ENCODE results near the gene MORN1. TPM values are rescaled to one million over a fixed set of nuclear protein-coding genes. Genes with fewer than 3 reads are reported as not detected.
"Not testable (repeated sequence)": the region's sequence is repeated elsewhere in the genome, so short reads cannot be mapped to it uniquely, and the experiment has no call there.

The MORN1 gene
- total RNA-seq (5.7 TPM), polyA plus RNA-seq (6.4 TPM)
- long read RNA-seq, donor 1, result 0 reads
- long read RNA-seq, donor 2, transcript MORN1-210 (1 exons, 3,138 nt), result major isoform, 5 of 199 reads
- long read RNA-seq, donor 2, partial matches to known transcripts, result 86 of 199 reads
- long read RNA-seq, donor 2, other reads (novel, unspliced or antisense), result 108 of 199 reads
- long read RNA-seq, donor 3, partial matches to known transcripts, result 0 of 3 reads
- long read RNA-seq, donor 3, other reads (novel, unspliced or antisense), result 0 of 3 reads
- long read RNA-seq, donor 4, partial matches to known transcripts, result 15 of 50 reads
- long read RNA-seq, donor 4, other reads (novel, unspliced or antisense), result 35 of 50 reads
- long read RNA-seq, donor 5, partial matches to known transcripts, result 0 of 2 reads
- long read RNA-seq, donor 5, other reads (novel, unspliced or antisense), result 0 of 2 reads
- long read RNA-seq, donor 6, partial matches to known transcripts, result 0 of 4 reads
- long read RNA-seq, donor 6, other reads (novel, unspliced or antisense), result 0 of 4 reads
- long read RNA-seq, donor 7, result 0 reads
- long read RNA-seq, donor 8, partial matches to known transcripts, result 0 of 3 reads
- long read RNA-seq, donor 8, other reads (novel, unspliced or antisense), result 0 of 3 reads
- long read RNA-seq, donor 9, partial matches to known transcripts, result 0 of 1 reads
- long read RNA-seq, donor 9, other reads (novel, unspliced or antisense), result 0 of 1 reads
- long read RNA-seq, donor 10, result 0 reads

- Histone ChIP-seq H3K9me3 (ENCODE audit: control insufficient read depth in 2 of 2, insufficient read depth in 1 of 2, low read length in 1 of 2) (no peaks in the 10 kb centered on the region), H3K4me1 (ENCODE audit: control insufficient read depth in 2 of 2, insufficient read depth in 2 of 2, low read length in 2 of 2) (peaks cover 19 to 27% of the 10 kb centered on the region in 2 donors), H3K27me3 (ENCODE audit: control insufficient read depth in 2 of 2, insufficient read depth in 1 of 2, low read length in 1 of 2) (no peaks in the 10 kb centered on the region), H3K36me3 (ENCODE audit: control insufficient read depth in 2 of 2, insufficient read depth in 2 of 2, low read length in 1 of 2) (peaks cover 37% of the 10 kb centered on the region in 2 donors), H3K27ac (ENCODE audit: low read depth in 1 of 2, low read length in 1 of 2) (peak within 1 kb of the TSS in 1 of 2 donors; percentile 64), H3K4me3 (ENCODE audit: low read length in 2 of 2) (peak within 1 kb of the TSS; percentile 64 to 78)
- DNase-seq (ENCODE audit: low read depth in 6 of 9, low spot score in 9 of 9), result peak; percentile 91 to 99 (median 97)
- under 1% methylated on average over 103 of the region's 103 CpGs for WGBS
These were observed at the start of gene MORN1, which contains the start of gene RER1 for GRCh38 chr1:2391041-2391930. MORN1 (minus strand) TSS chr1:2391554; CDS start chr1:2391533, 21 bp downstream. RER1 (plus strand) TSS chr1:2391841; CDS start chr1:2395791, 3,950 bp downstream.

DNA sequence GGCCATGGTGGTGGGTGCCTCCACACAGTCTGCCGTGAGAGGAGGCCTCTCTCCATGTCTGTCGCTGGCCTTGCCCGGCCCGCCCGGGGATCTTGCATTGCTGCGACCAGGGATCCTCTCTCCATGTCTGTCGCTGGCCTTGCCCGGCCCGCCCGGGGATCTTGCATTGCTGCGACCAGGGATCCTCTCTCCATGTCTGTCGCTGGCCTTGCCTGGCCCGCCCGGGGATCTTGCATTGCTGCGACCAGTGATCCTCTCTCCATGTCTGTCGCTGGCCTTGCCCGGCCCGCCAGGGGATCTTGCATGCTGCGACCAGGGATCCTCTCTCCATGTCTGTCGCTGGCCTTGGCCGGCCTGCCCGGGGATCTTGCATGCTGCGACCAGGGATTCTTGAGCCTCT, 49.0 kb upstream of the MORN1 start:
- not testable (repeated sequence) for H3K36me3 ChIP-seq (ENCODE audit: control insufficient read depth in 2 of 2, insufficient read depth in 2 of 2, low read length in 1 of 2); H3K4me1 ChIP-seq (ENCODE audit: control insufficient read depth in 2 of 2, insufficient read depth in 2 of 2, low read length in 2 of 2); DNase-seq (ENCODE audit: low read depth in 6 of 9, low spot score in 9 of 9); H3K4me3 ChIP-seq (ENCODE audit: low read length in 2 of 2); H3K27ac ChIP-seq (ENCODE audit: low read depth in 1 of 2, low read length in 1 of 2); H3K9me3 ChIP-seq (ENCODE audit: control insufficient read depth in 2 of 2, insufficient read depth in 1 of 2, low read length in 1 of 2)
- 95% methylated on average over 23 of the region's 23 CpGs for WGBS
- peaks cover 34 to 36% of the 10 kb centered on the region in 2 donors for H3K27me3 ChIP-seq (ENCODE audit: control insufficient read depth in 2 of 2, insufficient read depth in 1 of 2, low read length in 1 of 2)

DNA sequence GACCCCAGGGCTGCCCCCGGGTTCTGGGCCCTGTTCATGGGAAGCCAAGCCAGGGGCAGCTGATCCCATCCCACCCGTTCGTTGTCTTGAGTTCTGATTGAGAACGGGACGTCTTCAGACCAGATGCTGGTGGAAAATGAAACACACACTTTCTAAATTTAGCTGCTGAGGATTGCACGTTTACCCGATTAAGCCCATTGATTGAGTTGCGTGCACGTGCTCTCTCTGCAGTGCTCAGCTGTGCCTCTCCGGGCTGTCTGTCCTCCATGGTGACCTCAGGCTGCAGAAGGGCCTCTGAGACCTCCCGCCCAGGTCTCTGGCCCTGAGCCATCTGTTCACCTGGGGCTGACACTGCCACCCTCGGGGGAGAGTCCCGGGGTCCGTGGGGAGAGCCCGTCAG, 48.0 kb upstream of the MORN1 start:
- WGBS, result 95% methylated on average over 15 of the region's 15 CpGs
- DNase-seq (ENCODE audit: low read depth in 6 of 9, low spot score in 9 of 9), result no peak
- H3K27me3 ChIP-seq (ENCODE audit: control insufficient read depth in 2 of 2, insufficient read depth in 1 of 2, low read length in 1 of 2), result peaks cover 25 to 33% of the 10 kb centered on the region in 2 donors
- no peaks in the 10 kb centered on the region for H3K9me3 ChIP-seq (ENCODE audit: control insufficient read depth in 2 of 2, insufficient read depth in 1 of 2, low read length in 1 of 2)
- H3K4me3 ChIP-seq (ENCODE audit: low read length in 2 of 2), result no peak overlapping the region
- H3K27ac ChIP-seq (ENCODE audit: low read depth in 1 of 2, low read length in 1 of 2), result no peak overlapping the region
- no peaks in the 10 kb centered on the region for H3K36me3 ChIP-seq (ENCODE audit: control insufficient read depth in 2 of 2, insufficient read depth in 2 of 2, low read length in 1 of 2)
- no peaks in the 10 kb centered on the region for H3K4me1 ChIP-seq (ENCODE audit: control insufficient read depth in 2 of 2, insufficient read depth in 2 of 2, low read length in 2 of 2)

DNA sequence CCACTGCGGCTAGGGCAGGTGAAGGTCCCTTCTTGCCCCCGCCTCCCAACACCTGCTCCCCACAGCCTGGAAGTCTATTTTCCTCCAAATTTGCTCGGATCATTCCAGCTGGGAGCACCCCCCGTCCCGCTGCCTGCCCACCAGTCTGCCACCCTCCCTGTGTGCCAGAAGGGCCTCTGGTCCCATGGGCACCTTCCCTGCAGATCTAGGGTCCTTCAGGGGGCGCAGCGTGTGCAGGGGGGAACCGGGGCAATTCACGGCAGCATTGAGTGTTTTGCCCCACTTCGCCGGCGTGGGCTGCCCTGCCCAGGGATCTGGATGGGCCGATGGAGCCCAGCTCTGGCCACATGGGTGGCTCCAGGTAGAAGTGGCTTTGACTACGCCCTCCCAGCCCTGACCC, 47.3 kb upstream of the MORN1 start:
- Histone ChIP-seq H3K4me3 (ENCODE audit: low read length in 2 of 2) (no peak overlapping the region), H3K27me3 (ENCODE audit: control insufficient read depth in 2 of 2, insufficient read depth in 1 of 2, low read length in 1 of 2) (peaks cover 18 to 35% of the 10 kb centered on the region in 2 donors), H3K36me3 (ENCODE audit: control insufficient read depth in 2 of 2, insufficient read depth in 2 of 2, low read length in 1 of 2) (no peaks in the 10 kb centered on the region)

DNA sequence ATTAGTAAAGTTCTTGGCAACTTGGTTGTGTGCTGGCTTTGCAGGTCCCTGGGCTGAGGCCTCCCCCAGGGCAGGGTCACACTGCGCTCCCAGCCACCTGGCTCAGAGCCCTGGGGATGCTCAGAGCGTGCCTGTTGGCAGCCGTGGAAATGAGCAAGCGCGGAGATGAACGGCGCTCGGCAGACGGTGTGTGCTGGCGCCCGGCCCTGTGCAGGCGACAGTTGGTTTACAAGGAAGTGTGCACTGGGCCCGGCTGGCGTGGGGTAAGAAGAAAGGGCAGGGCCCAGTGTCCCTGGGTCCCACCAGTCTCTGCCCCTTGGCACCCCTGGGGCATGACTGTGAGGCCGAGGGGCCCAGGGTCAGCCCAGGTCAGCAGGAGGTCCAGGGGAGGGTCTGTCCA, 46.7 kb upstream of the MORN1 start:
- H3K36me3 ChIP-seq (ENCODE audit: control insufficient read depth in 2 of 2, insufficient read depth in 2 of 2, low read length in 1 of 2), result no peaks in the 10 kb centered on the region
- H3K27me3 ChIP-seq (ENCODE audit: control insufficient read depth in 2 of 2, insufficient read depth in 1 of 2, low read length in 1 of 2), result peaks cover 12 to 38% of the 10 kb centered on the region in 2 donors
- H3K4me1 ChIP-seq (ENCODE audit: control insufficient read depth in 2 of 2, insufficient read depth in 2 of 2, low read length in 2 of 2), result no peaks in the 10 kb centered on the region
- DNase-seq (ENCODE audit: low read depth in 6 of 9, low spot score in 9 of 9), result no peak
- H3K27ac ChIP-seq (ENCODE audit: low read depth in 1 of 2, low read length in 1 of 2), result no peak overlapping the region
- WGBS, result 71% methylated on average over 15 of the region's 15 CpGs
- no peaks in the 10 kb centered on the region for H3K9me3 ChIP-seq (ENCODE audit: control insufficient read depth in 2 of 2, insufficient read depth in 1 of 2, low read length in 1 of 2)
- H3K4me3 ChIP-seq (ENCODE audit: low read length in 2 of 2), result no peak overlapping the region

More for the DNA sequence above, 47.3 kb upstream of the MORN1 start:
- 96% methylated on average over 14 of the region's 14 CpGs for WGBS
- Histone ChIP-seq H3K9me3 (ENCODE audit: control insufficient read depth in 2 of 2, insufficient read depth in 1 of 2, low read length in 1 of 2) (no peaks in the 10 kb centered on the region), H3K27ac (ENCODE audit: low read depth in 1 of 2, low read length in 1 of 2) (no peak overlapping the region), H3K4me1 (ENCODE audit: control insufficient read depth in 2 of 2, insufficient read depth in 2 of 2, low read length in 2 of 2) (no peaks in the 10 kb centered on the region)
- no peak for DNase-seq (ENCODE audit: low read depth in 6 of 9, low spot score in 9 of 9)

GRCh38 chr1:2437617-2438016, 46.3 kb upstream of the MORN1 start:
- no peak overlapping the region for H3K4me3 ChIP-seq (ENCODE audit: low read length in 2 of 2)
- H3K27me3 ChIP-seq (ENCODE audit: control insufficient read depth in 2 of 2, insufficient read depth in 1 of 2, low read length in 1 of 2), result peaks cover 8 to 38% of the 10 kb centered on the region in 2 donors
- no peaks in the 10 kb centered on the region for H3K4me1 ChIP-seq (ENCODE audit: control insufficient read depth in 2 of 2, insufficient read depth in 2 of 2, low read length in 2 of 2)
- no peak for DNase-seq (ENCODE audit: low read depth in 6 of 9, low spot score in 9 of 9)
- no peaks in the 10 kb centered on the region for H3K36me3 ChIP-seq (ENCODE audit: control insufficient read depth in 2 of 2, insufficient read depth in 2 of 2, low read length in 1 of 2)
- no peak overlapping the region for H3K27ac ChIP-seq (ENCODE audit: low read depth in 1 of 2, low read length in 1 of 2)
- no peaks in the 10 kb centered on the region for H3K9me3 ChIP-seq (ENCODE audit: control insufficient read depth in 2 of 2, insufficient read depth in 1 of 2, low read length in 1 of 2)
- WGBS, result 97% methylated on average over 15 of the region's 15 CpGs

GRCh38 chr1:2436876-2437275, 45.5 kb upstream of the MORN1 start:
- Histone ChIP-seq H3K36me3 (ENCODE audit: control insufficient read depth in 2 of 2, insufficient read depth in 2 of 2, low read length in 1 of 2) (no peaks in the 10 kb centered on the region), H3K4me1 (ENCODE audit: control insufficient read depth in 2 of 2, insufficient read depth in 2 of 2, low read length in 2 of 2) (no peaks in the 10 kb centered on the region), H3K9me3 (ENCODE audit: control insufficient read depth in 2 of 2, insufficient read depth in 1 of 2, low read length in 1 of 2) (no peaks in the 10 kb centered on the region), H3K4me3 (ENCODE audit: low read length in 2 of 2) (no peak overlapping the region), H3K27ac (ENCODE audit: low read depth in 1 of 2, low read length in 1 of 2) (no peak overlapping the region), H3K27me3 (ENCODE audit: control insufficient read depth in 2 of 2, insufficient read depth in 1 of 2, low read length in 1 of 2) (peaks cover under 1 to 37% of the 10 kb centered on the region in 2 donors)
- DNase-seq (ENCODE audit: low read depth in 6 of 9, low spot score in 9 of 9), result no peak
- 94% methylated on average over 7 of the region's 7 CpGs for WGBS

GRCh38 chr1:2435746-2436355, 44.5 kb upstream of the MORN1 start:
- DNase-seq (ENCODE audit: low read depth in 6 of 9, low spot score in 9 of 9), result no peak
- H3K27ac ChIP-seq (ENCODE audit: low read depth in 1 of 2, low read length in 1 of 2), result no peak overlapping the region
- no peaks in the 10 kb centered on the region for H3K9me3 ChIP-seq (ENCODE audit: control insufficient read depth in 2 of 2, insufficient read depth in 1 of 2, low read length in 1 of 2)
- no peak overlapping the region for H3K4me3 ChIP-seq (ENCODE audit: low read length in 2 of 2)
- H3K36me3 ChIP-seq (ENCODE audit: control insufficient read depth in 2 of 2, insufficient read depth in 2 of 2, low read length in 1 of 2), result no peaks in the 10 kb centered on the region
- peaks cover 0 to 31% of the 10 kb centered on the region in 2 donors for H3K27me3 ChIP-seq (ENCODE audit: control insufficient read depth in 2 of 2, insufficient read depth in 1 of 2, low read length in 1 of 2)
- WGBS, result 87% methylated on average over 2 of the region's 2 CpGs
- H3K4me1 ChIP-seq (ENCODE audit: control insufficient read depth in 2 of 2, insufficient read depth in 2 of 2, low read length in 2 of 2), result no peaks in the 10 kb centered on the region
